ENCODE measurements around the gene CACNB4. TPM values are rescaled to one million over a fixed set of nuclear protein-coding genes. Genes with fewer than 3 reads are reported as not detected.

CACNB4 gene
- total and polyA plus RNA-seq, 8 donors: 0.34 to 1.3 (median 0.70) TPM

GRCh38 chr2:151851761-151852160 is 247.1 kb downstream of the CACNB4 start:
- FAIRE-seq (no peak), ATAC-seq (no peak), DNase-seq (no peak)
- intact Hi-C loops (cut with DNase I): no loop called here
- no peak overlapping the region for H3K4me3 ChIP-seq
- H3K27ac ChIP-seq: no peak overlapping the region
- no peaks in the 10 kb centered on the region for H3K9me3 ChIP-seq
- H3K4me1 ChIP-seq: no peaks in the 10 kb centered on the region
- no peaks in the 10 kb centered on the region for H3K27me3 ChIP-seq
- TF ChIP-seq CTCF (IDR thresholded peaks at IDR 0.05): no peak
- H3K36me3 ChIP-seq: no peaks in the 10 kb centered on the region
- WGBS, 2 donors: 60 to 68% methylated on average over 3 of the region's 3 CpGs

GRCh38 chr2:151849413-151850010 is 249.3 kb downstream of the CACNB4 start:
- no peak for FAIRE-seq
- 37 to 43% methylated on average over 4 of the region's 4 CpGs for WGBS, 2 donors
- Histone ChIP-seq H3K36me3 (no peaks in the 10 kb centered on the region), H3K27me3 (no peaks in the 10 kb centered on the region), H3K27ac (no peak overlapping the region), H3K4me3 (no peak overlapping the region), H3K9me3 (no peaks in the 10 kb centered on the region), H3K4me1 (no peaks in the 10 kb centered on the region)
- ATAC-seq: peak in 3 of 4 donors; percentile 38 to 73 (median 69)
- intact Hi-C loops (cut with DNase I): no loop called here
- TF ChIP-seq CTCF (IDR thresholded peaks at IDR 0.05): no peak
- no peak for DNase-seq

- WGBS, 2 donors: 94 to 99% methylated on average over 2 of the region's 2 CpGs
- Histone ChIP-seq H3K27me3 (no peaks in the 10 kb centered on the region), H3K9me3 (no peaks in the 10 kb centered on the region), H3K4me3 (no peak overlapping the region), H3K4me1 (no peaks in the 10 kb centered on the region), H3K27ac (no peak overlapping the region), H3K36me3 (no peaks in the 10 kb centered on the region)
- DNase-seq (no peak), ATAC-seq (no peak), FAIRE-seq (no peak)
- no peak for TF ChIP-seq CTCF (IDR thresholded peaks at IDR 0.05)
- intact Hi-C loops (cut with DNase I): no loop called here
Observed at GRCh38 chr2:151845884-151846283, 253.0 kb downstream of the CACNB4 start.

- intact Hi-C loops (cut with DNase I): no loop called here
- DNase-seq (no peak), ATAC-seq (no peak), FAIRE-seq (no peak)
- no peak for TF ChIP-seq CTCF (IDR thresholded peaks at IDR 0.05)
- H3K4me1 ChIP-seq: no peaks in the 10 kb centered on the region
- H3K4me3 ChIP-seq: no peak overlapping the region
- H3K9me3 ChIP-seq: no peaks in the 10 kb centered on the region
- 87% methylated on average over 4 of the region's 4 CpGs for WGBS, 2 donors
- H3K27ac ChIP-seq: no peak overlapping the region
- no peaks in the 10 kb centered on the region for H3K27me3 ChIP-seq
- H3K36me3 ChIP-seq: no peaks in the 10 kb centered on the region
Observed at GRCh38 chr2:151845481-151845880, 253.4 kb downstream of the CACNB4 start.

- FAIRE-seq: no peak
- Histone ChIP-seq H3K36me3 (no peaks in the 10 kb centered on the region), H3K27me3 (no peaks in the 10 kb centered on the region), H3K9me3 (no peaks in the 10 kb centered on the region), H3K4me1 (no peaks in the 10 kb centered on the region), H3K4me3 (no peak overlapping the region), H3K27ac (no peak overlapping the region)
- WGBS, 2 donors: 68 to 72% methylated on average over 6 of the region's 6 CpGs
- ATAC-seq: peak in 1 of 4 donors; percentile 47
- DNase-seq: no peak
- no peak for TF ChIP-seq CTCF (IDR thresholded peaks at IDR 0.05)
- intact Hi-C loops (cut with DNase I): no loop called here
Observed at GRCh38 chr2:151844211-151844896, 254.5 kb downstream of the CACNB4 start.

All from pancreas (tissue), 10 donors.